ENCODE measurements around the gene PDIA6.

PDIA6 gene

DNA sequence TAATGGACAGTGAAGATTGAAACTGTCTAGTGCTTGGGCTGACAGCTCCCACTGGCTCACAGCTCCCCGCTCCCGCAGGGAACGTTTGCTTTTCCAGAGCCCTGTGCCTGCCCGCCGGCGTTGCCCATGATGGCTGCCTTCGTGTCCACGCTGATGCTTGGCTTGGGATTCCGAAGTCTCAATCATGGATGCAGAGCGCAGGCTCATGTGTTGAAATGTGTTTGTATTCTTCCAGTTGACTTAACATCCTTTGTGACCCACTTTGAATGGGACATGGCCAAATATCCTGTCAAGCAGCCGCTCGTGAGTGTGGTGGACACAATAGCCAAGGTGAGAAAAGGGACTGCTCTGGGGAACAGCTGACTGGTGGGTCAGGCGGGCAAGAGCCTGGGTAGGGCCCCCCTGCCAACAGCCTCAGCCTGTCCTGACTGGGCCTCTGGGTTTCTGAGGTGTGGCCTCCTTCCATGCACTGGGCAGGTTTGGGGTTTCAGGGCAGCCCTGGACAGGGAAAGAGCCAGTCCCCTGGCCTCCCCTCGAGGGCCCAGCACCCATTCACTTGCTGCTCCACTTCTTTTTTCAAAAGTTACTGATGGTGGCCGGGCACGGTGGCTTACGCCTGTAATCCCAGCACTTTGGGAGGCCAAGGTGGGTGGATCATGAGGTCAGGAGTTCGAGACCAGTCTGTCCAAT lies 48.3 kb downstream of the PDIA6 start:
- Mint-ChIP-seq H3K27me3 (ENCODE audit: low read depth) (no peaks in the 10 kb centered on the region), H3K4me1 (ENCODE audit: low read depth) (no peaks in the 10 kb centered on the region), H3K36me3 (ENCODE audit: low read depth) (no peaks in the 10 kb centered on the region), H3K9me3 (no peaks in the 10 kb centered on the region), H3K4me3 (no peak overlapping the region), H3K27ac (no peak overlapping the region)
- no peak for DNase-seq (ENCODE audit: low spot score)

DNA sequence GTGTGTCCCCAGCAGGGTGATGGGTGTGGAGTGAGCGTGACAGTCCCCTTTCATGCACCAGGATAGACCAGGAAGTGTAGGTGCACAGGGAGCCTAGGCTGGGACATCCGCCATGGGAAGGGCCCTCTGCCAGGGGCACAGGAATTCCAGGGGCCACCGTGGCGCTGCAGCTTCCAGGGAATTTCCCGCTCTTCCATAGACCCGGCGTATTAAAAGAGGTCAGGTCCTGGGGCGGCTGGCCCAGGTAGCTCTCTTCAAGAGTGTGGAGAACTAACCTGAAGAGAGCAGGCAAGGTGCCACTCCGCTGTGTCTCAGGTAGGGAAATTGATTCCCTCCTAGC lies 49.2 kb downstream of the PDIA6 start:
- Mint-ChIP-seq H3K36me3 (ENCODE audit: low read depth) (no peaks in the 10 kb centered on the region), H3K27me3 (ENCODE audit: low read depth) (no peaks in the 10 kb centered on the region), H3K4me3 (no peak overlapping the region), H3K9me3 (no peaks in the 10 kb centered on the region), H3K27ac (no peak overlapping the region), H3K4me1 (ENCODE audit: low read depth) (no peaks in the 10 kb centered on the region)
- no peak for DNase-seq (ENCODE audit: low spot score)

DNA sequence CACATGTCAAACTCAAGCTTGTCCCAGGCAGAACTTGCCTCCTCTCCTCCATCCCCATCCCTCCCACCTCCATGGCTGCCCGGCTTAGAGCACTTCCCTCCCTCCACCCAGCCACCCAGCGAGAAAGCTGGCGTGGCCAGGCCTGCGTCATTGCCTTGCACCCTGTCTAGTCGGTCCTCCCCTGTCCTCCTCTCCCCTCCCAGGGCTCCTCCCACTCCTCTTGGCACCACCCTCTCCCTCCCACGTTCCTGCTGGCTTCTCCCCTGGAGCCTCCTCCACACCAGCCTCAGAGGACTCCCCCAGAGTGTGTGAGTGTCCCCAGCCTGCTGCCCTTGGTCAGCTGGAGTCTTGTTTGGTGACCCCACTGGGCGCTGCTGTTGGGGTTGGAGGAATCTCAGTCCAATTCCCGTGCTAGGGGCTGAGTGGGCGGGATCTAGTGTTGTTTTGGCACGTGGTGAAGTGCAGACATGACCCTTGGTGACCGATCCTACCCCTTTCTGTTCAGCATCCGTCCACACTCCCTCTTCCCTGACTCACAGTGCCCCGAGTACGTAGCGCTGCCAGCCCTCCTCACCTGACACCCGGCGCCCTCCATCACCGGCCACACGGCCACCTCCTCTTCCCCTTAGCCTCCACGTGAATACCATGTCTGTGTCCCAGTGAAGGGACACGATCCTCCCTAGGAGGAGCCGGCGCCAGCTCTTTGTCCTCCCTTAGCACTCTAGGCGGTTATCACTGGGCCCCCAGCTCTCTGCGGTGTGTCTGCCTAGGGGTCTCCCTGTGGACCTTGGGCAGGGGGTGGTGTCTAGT lies 49.7 kb downstream of the PDIA6 start:
- H3K36me3 Mint-ChIP-seq (ENCODE audit: low read depth): no peaks in the 10 kb centered on the region
- H3K4me1 Mint-ChIP-seq (ENCODE audit: low read depth): no peaks in the 10 kb centered on the region
- no peaks in the 10 kb centered on the region for H3K9me3 Mint-ChIP-seq
- H3K27ac Mint-ChIP-seq: no peak overlapping the region
- DNase-seq (ENCODE audit: low spot score): no peak
- H3K27me3 Mint-ChIP-seq (ENCODE audit: low read depth): no peaks in the 10 kb centered on the region
- no peak overlapping the region for H3K4me3 Mint-ChIP-seq

DNA sequence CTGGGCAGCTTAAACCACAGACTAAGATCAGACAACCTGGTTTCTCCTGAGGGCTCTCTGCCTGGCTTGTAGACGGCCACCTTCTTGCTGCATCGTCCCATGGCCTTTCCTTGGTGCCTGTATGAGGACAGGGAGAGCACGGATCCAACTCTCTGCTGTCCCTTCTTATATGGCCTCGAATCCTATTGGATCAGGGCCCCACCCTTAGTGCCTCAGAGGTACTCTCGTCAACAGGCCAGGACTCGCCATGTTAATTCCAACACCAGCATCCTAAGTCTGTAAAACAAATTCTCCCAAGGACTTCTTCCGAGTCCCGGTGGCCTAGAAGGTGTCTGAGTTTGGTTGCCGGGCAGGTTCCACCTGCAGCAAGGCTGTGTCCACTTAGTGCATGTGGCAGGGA lies 51.0 kb downstream of the PDIA6 start:
- no peaks in the 10 kb centered on the region for H3K36me3 Mint-ChIP-seq (ENCODE audit: low read depth)
- no peak overlapping the region for H3K4me3 Mint-ChIP-seq
- DNase-seq (ENCODE audit: low spot score): no peak
- no peaks in the 10 kb centered on the region for H3K4me1 Mint-ChIP-seq (ENCODE audit: low read depth)
- H3K27me3 Mint-ChIP-seq (ENCODE audit: low read depth): no peaks in the 10 kb centered on the region
- H3K9me3 Mint-ChIP-seq: no peaks in the 10 kb centered on the region
- no peak overlapping the region for H3K27ac Mint-ChIP-seq

DNA sequence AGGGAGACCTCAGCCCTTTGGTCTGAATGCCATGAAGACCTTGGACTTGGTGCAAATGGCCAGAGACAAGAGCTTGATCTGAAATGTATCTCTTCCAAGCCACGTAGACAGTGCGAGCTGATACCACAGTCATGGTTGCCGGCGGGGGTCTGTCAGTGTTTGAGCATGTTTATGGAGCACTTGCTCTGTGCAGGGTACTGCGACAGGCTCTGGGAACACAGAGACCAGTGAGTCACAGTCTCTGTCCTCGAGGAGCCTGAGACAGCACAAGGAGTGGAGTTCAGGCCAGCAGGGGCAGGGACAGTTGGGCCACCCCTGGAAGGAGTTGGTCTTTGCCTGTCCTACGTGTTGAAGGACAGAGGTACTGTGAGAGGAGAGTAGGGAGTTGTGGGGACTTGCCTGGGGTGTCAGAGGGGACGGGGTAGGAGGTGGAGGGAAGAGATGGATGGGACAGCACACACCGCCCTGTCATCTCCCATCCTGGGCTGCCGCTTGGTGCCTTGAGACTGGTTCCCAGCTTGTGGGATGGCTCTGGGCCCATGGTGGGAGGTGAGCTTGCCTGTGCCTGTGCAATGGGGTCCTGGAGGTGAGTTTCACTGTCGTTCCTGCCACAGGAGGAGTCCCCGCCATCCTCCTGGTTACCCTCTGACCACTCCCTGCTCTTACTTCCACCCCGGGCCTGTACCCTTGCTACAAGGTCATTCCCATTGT lies 51.6 kb downstream of the PDIA6 start:
- no peaks in the 10 kb centered on the region for H3K4me1 Mint-ChIP-seq (ENCODE audit: low read depth)
- H3K27ac Mint-ChIP-seq: no peak overlapping the region
- H3K9me3 Mint-ChIP-seq: no peaks in the 10 kb centered on the region
- no peaks in the 10 kb centered on the region for H3K27me3 Mint-ChIP-seq (ENCODE audit: low read depth)
- no peak for DNase-seq (ENCODE audit: low spot score)
- no peaks in the 10 kb centered on the region for H3K36me3 Mint-ChIP-seq (ENCODE audit: low read depth)
- H3K4me3 Mint-ChIP-seq: no peak overlapping the region

DNA sequence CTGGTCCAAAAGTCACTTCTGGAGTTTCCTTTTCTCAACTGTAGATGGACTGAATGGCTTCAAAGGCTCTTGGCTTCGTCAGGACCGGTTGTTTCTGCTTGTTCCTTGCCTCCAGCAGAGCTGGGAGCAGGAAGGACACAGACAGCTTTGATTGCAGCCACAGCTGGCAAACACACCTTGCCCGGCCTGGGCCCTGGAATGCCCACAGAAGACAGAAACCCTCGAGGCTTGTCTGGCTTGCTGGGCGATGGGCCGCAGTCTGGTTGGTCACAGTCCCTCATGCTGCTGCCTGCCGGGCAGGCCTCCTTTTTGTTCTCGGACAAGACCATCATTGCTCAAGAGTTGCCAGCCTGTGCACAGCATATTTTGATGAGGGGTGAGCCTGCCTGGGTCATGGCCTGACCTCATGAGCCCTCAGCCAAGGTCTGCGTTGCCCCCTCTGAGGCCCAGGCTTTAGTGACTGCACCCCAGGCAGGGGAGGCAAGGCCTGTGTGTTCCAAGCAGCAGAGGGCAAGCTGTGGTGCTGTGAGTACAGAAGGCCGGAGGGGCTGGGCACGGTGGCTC lies 53.4 kb downstream of the PDIA6 start:
- Mint-ChIP-seq H3K36me3 (ENCODE audit: low read depth) (no peaks in the 10 kb centered on the region), H3K4me3 (no peak overlapping the region), H3K27me3 (ENCODE audit: low read depth) (no peaks in the 10 kb centered on the region), H3K4me1 (ENCODE audit: low read depth) (no peaks in the 10 kb centered on the region), H3K9me3 (no peaks in the 10 kb centered on the region), H3K27ac (no peak overlapping the region)
- DNase-seq (ENCODE audit: low spot score): no peak

DNA sequence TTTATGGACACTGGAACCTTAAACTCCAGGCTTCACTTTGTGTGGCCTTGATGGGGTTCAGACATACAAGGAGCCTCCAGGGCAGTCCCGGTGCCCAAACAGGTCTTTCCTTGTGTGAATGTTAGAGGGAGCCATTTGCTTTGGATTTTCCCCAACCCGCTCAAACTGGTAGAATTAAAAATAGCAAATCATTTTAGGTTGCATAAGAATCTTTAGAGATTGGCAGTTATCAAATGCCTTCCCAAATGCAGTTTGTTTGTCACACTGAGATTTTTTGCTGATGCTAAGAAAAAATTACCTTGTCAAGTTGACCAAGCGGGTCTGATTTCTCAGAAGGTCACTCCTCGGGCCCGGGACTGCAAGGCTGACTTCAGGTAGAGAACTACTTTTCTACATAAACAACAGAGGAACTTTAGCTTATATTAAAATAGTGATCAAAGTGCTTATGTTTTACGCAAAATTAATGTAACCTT lies 54.7 kb downstream of the PDIA6 start:
- Mint-ChIP-seq H3K4me3 (no peak overlapping the region), H3K36me3 (ENCODE audit: low read depth) (no peaks in the 10 kb centered on the region), H3K4me1 (ENCODE audit: low read depth) (no peaks in the 10 kb centered on the region), H3K9me3 (no peaks in the 10 kb centered on the region), H3K27me3 (ENCODE audit: low read depth) (no peaks in the 10 kb centered on the region), H3K27ac (no peak overlapping the region)
- no peak for DNase-seq (ENCODE audit: low spot score)

DNA sequence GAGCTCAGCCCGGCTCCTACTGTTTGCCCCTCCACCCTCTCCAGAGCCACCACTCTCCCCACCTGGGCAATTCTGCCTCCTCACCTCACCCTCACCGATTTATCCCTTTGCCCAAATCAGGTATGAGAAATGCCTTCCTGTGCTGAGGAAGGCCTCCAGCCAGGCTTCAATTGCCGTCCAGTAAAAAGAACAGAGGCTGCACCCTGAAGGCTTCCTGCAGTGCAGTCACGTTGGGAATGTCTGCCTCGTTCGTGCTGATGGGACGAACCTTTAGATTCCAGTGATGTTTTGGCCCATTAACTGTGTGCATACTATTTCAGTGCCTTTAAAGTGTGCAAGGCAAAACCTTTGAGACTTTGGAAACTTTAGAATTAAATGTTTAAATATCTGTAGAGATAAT lies 57.0 kb downstream of the PDIA6 start:
- no peaks in the 10 kb centered on the region for H3K36me3 Mint-ChIP-seq (ENCODE audit: low read depth)
- no peaks in the 10 kb centered on the region for H3K9me3 Mint-ChIP-seq
- no peak for DNase-seq (ENCODE audit: low spot score)
- H3K27me3 Mint-ChIP-seq (ENCODE audit: low read depth): peaks cover 3% of the 10 kb centered on the region
- no peak overlapping the region for H3K4me3 Mint-ChIP-seq
- no peak overlapping the region for H3K27ac Mint-ChIP-seq
- H3K4me1 Mint-ChIP-seq (ENCODE audit: low read depth): no peaks in the 10 kb centered on the region

DNA sequence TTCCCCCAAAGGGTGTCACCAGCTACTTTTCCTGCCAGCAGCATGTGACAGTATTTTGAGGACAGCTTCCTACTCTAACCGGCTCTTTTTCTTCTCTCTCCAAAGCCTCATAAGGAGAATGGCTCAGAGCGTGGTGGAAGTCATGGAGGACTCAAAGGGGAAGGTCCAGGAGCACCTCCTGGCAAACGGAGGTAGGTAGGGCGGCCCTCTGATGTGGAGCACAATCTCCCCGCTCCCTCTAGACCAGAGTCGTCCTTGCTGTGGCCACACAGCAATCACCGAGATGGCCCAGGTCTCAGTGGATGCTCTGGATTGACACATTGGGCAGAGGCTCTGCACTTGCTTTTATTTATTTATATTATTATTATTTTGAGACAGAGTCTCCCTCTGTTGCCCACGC lies 58.7 kb downstream of the PDIA6 start:
- Mint-ChIP-seq H3K9me3 (no peaks in the 10 kb centered on the region), H3K27me3 (ENCODE audit: low read depth) (peaks cover 6% of the 10 kb centered on the region)

DNA sequence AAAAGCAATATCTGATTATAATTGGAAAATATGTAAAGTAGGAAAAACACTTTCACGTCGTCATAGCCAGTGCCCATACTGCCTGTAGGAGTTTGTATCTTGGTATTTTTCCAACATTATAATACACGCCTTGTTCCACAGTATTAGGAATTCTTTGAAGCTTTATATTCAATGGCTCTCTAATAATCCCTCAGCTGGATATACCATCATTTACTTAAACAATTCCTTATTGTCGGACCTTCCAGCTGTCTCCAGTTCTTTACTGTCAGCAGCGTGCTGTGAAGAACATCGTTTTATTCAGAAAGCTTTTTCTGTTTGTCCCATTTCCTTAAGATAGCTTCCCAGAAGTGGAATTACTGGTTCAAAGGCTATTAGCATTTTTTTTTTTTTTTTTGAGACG lies 59.4 kb downstream of the PDIA6 start:
- Mint-ChIP-seq H3K27me3 (ENCODE audit: low read depth) (peaks cover 8% of the 10 kb centered on the region), H3K4me3 (no peak overlapping the region), H3K36me3 (ENCODE audit: low read depth) (no peaks in the 10 kb centered on the region), H3K4me1 (ENCODE audit: low read depth) (no peaks in the 10 kb centered on the region), H3K27ac (no peak overlapping the region), H3K9me3 (no peaks in the 10 kb centered on the region)
- DNase-seq (ENCODE audit: low spot score): no peak

More for the DNA sequence above, 58.7 kb downstream of the PDIA6 start:
- Mint-ChIP-seq H3K27ac (no peak overlapping the region), H3K4me1 (ENCODE audit: low read depth) (no peaks in the 10 kb centered on the region), H3K4me3 (no peak overlapping the region), H3K36me3 (ENCODE audit: low read depth) (no peaks in the 10 kb centered on the region)
- DNase-seq (ENCODE audit: low spot score): no peak

DNA sequence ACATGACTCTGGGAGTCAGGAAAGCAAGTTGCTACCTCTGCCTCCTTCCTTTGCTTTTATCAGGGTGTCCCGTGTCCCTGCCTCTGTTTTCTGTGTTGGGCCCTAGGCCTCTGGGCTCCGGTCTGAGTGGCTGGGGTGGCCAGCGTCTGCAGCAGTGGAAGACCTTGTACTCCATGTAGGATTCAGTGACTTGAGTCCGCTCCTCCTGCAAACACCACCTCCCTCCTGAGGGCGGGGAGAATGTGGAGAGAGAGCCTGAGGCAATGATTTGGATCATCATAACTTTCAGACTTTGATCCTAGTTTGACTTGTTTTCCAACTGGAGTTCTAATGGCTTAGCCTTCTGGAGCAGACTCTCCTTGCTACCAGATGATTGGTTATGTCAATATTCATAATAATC lies 60.3 kb downstream of the PDIA6 start:
- Mint-ChIP-seq H3K4me1 (ENCODE audit: low read depth) (no peaks in the 10 kb centered on the region), H3K9me3 (no peaks in the 10 kb centered on the region), H3K27me3 (ENCODE audit: low read depth) (peaks cover 8% of the 10 kb centered on the region), H3K4me3 (no peak overlapping the region), H3K27ac (no peak overlapping the region), H3K36me3 (ENCODE audit: low read depth) (no peaks in the 10 kb centered on the region)
- DNase-seq (ENCODE audit: low spot score): no peak

DNA sequence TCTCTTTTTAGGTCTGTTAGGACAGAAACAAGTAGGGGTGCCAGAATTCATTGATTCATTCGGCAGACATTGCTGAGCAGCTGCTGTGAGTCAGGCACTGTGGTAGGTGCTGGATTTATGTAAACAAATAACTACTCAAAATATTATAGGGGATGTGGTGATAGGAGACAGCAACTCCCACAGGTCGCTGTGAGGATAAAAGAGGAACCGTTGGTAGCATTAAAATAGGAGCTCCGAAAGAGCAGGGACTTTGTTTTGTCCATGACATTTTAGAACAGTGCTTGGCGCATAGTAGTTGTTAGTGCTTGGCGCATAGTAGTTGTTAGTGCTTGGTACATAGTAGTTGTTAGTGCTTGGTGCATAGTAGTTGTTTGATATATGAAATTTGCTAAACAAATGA lies 62.0 kb downstream of the PDIA6 start:
- Mint-ChIP-seq H3K27ac (no peak overlapping the region), H3K4me3 (no peak overlapping the region), H3K4me1 (ENCODE audit: low read depth) (no peaks in the 10 kb centered on the region), H3K36me3 (ENCODE audit: low read depth) (no peaks in the 10 kb centered on the region), H3K27me3 (ENCODE audit: low read depth) (peaks cover 8% of the 10 kb centered on the region), H3K9me3 (no peaks in the 10 kb centered on the region)
- no peak for DNase-seq (ENCODE audit: low spot score)

DNA sequence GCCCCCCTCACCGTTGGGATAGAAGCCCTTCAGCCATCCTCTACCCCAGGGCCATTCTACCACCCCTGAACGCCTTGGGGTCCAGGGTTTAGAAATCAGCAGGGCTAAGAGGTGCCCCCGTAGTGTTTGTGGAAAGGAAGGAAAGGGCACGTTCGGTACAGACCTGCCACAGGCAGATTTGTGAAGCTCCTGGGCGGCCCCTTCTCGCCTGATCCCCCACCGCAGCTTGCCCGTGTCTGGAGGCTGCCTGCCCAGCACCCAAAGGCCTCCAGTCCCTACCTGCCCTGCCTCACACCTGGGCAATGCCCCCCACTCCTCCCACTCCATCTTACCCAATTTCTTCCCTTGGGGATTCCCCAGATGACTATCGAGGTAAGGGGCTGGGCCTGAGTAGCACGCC lies 69.9 kb downstream of the PDIA6 start:
- no peak overlapping the region for H3K27ac Mint-ChIP-seq
- no peak for DNase-seq (ENCODE audit: low spot score)
- H3K27me3 Mint-ChIP-seq (ENCODE audit: low read depth): peaks cover 3% of the 10 kb centered on the region
- H3K36me3 Mint-ChIP-seq (ENCODE audit: low read depth): no peaks in the 10 kb centered on the region
- H3K4me3 Mint-ChIP-seq: no peak overlapping the region
- H3K9me3 Mint-ChIP-seq: no peaks in the 10 kb centered on the region
- no peaks in the 10 kb centered on the region for H3K4me1 Mint-ChIP-seq (ENCODE audit: low read depth)

DNA sequence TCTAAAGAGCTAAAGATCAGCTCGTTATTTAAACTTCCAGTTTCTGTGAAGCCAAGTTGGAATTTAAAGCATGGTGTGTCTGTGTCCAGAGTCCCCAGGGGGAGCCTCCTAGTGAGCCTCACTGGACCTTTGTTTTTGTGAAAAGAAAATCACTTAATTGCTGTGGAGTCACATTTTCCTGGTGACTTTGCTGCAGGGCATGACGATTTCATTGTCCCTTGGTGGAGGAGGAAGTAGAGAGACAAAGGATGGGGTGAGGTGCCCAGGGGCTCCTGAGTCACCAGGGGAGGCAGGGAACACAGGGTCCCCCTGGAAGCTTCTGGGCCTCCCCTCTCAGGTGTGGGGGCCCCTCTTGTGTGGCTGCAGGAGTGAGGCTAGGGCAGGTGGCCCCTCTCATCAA lies 71.4 kb downstream of the PDIA6 start:
- DNase-seq (ENCODE audit: low spot score): no peak
- no peaks in the 10 kb centered on the region for H3K9me3 Mint-ChIP-seq
- peaks cover 3% of the 10 kb centered on the region for H3K27me3 Mint-ChIP-seq (ENCODE audit: low read depth)
- H3K36me3 Mint-ChIP-seq (ENCODE audit: low read depth): no peaks in the 10 kb centered on the region
- H3K4me1 Mint-ChIP-seq (ENCODE audit: low read depth): no peaks in the 10 kb centered on the region
- H3K4me3 Mint-ChIP-seq: no peak overlapping the region
- no peak overlapping the region for H3K27ac Mint-ChIP-seq

Measured in T-helper 2 cell treated with Interferon-gamma antibody and Interleukin-4, amounts not matched to agents 5 μg/mL and 100 μg/mL, for 36 hours (primary cell).